Prostate gland (tissue), 2 donors: ENCODE data around the gene CARMIL1. TPM values are rescaled to one million over a fixed set of nuclear protein-coding genes. Genes with fewer than 3 reads are reported as not detected.

ENCODE experiments used
- DNase-seq: peaks from one replicate; pipeline ENCODE4 v3.0.0-alpha.2; 2019; ENCODE audit warnings: low spot score
- H3K27ac ChIP-seq, 2 donors: fragments of 200-600 bp; sonication (generic); 2 replicates each; pipeline ENCODE4 v1.5.1; 2017 to 2019
- H3K27me3 ChIP-seq: fragments of 200-600 bp; sonication (generic); replicated peaks from 2 replicates; pipeline ENCODE4 v1.5.1; 2019; ENCODE audit not compliant: insufficient read depth
- H3K36me3 ChIP-seq, 2 donors: fragments of 200-600 bp; sonication (generic); 1 replicate in 1 of 2; 2 replicates in 1 of 2; pipeline versions ENCODE4 v1.5.1 to v1.8.1; 2017 to 2019
- H3K4me1 ChIP-seq: fragments of 200-600 bp; sonication (generic); replicated peaks from 2 replicates; pipeline ENCODE4 v1.5.1; 2019
- H3K4me3 ChIP-seq, 2 donors: fragments of 200-600 bp; sonication (generic); 2 replicates each; pipeline ENCODE4 v1.5.1; 2017 to 2019
- H3K9me3 ChIP-seq: fragments of 200-600 bp; sonication (generic); 2 replicates; pipeline ENCODE4 v1.5.1; 2017
- POLR2A ChIP-seq: fragments of 450-650 bp; IDR thresholded peaks from one replicate; pipeline ENCODE4 v1.6.1; 2016; ENCODE audit warnings: antibody characterized with exemption, mild to moderate bottlenecking
- POLR2AphosphoS5 ChIP-seq: sonication (generic); formaldehyde crosslinking; IDR thresholded peaks from one replicate; pipeline ENCODE4 v1.6.1; 2017; ENCODE audit warnings: antibody characterized with exemption
- WGBS: methylation state at CpG from one replicate; pipeline ENCODE4 v1.1.5; 2018; 5-methylcytosine and 5-hydroxymethylcytosine counted together
- intact Hi-C: fragments of 100-400 bp; cut with DNase I; formaldehyde crosslinking; loops from one replicate; pipeline ENCODE4 v1.14.2; 2022
- total RNA-seq, 2 donors: library from RNA; depleted of rRNA; stranded (reverse); fragments of >200 nt; gene quantifications; one replicate each; pipeline ENCODE4 v1.1.0, GENCODE V29; 2016
- TF ChIP-seq, protein P1 (sequence below), 4 experiments: fragments of 200-600 bp in 2 of 4; fragments of 450-650 bp in 2 of 4; sonication (generic) in 2 of 4; IDR thresholded peaks; 1 replicate in 3 of 4; 2 replicates in 1 of 4; pipeline ENCODE4 v1.5.1; 2016 to 2019; ENCODE audit warnings: antibody characterized with exemption in 4 of 4, mild to moderate bottlenecking in 2 of 4, moderate library complexity in 2 of 4

CARMIL1 gene
- total RNA-seq, 2 donors from 2014 or later, result 12.9 to 71.7 TPM

- WGBS, result 84% methylated on average over 5 of the region's 5 CpGs
- DNase-seq, result no peak
- no peak overlapping the region for H3K4me3 ChIP-seq
- no peaks in the 10 kb centered on the region for H3K27me3 ChIP-seq
- H3K27ac ChIP-seq, result no peak overlapping the region
- intact Hi-C loops, result no loop called here
- no peaks in the 10 kb centered on the region for H3K36me3 ChIP-seq
- TF ChIP-seq, protein P1, sequence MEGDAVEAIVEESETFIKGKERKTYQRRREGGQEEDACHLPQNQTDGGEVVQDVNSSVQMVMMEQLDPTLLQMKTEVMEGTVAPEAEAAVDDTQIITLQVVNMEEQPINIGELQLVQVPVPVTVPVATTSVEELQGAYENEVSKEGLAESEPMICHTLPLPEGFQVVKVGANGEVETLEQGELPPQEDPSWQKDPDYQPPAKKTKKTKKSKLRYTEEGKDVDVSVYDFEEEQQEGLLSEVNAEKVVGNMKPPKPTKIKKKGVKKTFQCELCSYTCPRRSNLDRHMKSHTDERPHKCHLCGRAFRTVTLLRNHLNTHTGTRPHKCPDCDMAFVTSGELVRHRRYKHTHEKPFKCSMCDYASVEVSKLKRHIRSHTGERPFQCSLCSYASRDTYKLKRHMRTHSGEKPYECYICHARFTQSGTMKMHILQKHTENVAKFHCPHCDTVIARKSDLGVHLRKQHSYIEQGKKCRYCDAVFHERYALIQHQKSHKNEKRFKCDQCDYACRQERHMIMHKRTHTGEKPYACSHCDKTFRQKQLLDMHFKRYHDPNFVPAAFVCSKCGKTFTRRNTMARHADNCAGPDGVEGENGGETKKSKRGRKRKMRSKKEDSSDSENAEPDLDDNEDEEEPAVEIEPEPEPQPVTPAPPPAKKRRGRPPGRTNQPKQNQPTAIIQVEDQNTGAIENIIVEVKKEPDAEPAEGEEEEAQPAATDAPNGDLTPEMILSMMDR (IDR thresholded peaks at IDR 0.05), result no peak
- TF ChIP-seq POLR2A, result no peak
- no peak for TF ChIP-seq POLR2AphosphoS5
- H3K9me3 ChIP-seq, result no peaks in the 10 kb centered on the region
- peaks cover 4% of the 10 kb centered on the region for H3K4me1 ChIP-seq
Observed at GRCh38 chr6:25330796-25331685, 51.9 kb downstream of the CARMIL1 start.

DNA sequence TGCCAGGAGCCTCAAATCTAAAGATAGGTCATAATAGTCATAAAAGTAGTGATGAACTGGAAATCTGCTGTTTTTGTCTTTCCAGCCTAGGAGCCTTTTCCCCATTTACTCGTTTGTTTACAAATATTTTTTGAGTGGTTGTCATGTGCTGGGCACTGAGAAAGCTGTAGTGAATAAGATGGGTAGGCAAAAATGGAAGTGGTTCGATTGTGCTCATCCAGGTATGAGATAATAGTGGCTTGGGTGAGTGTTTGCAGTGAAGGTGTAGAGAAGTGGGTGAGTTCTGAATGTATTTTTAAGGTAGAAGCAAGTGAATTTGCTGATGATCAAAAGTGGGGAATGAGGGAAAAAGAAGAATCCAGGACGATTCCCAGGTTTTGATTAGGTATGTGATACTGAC lies 53.0 kb downstream of the CARMIL1 start:
- H3K4me1 ChIP-seq, result peaks cover 4% of the 10 kb centered on the region
- H3K36me3 ChIP-seq, result no peaks in the 10 kb centered on the region
- H3K9me3 ChIP-seq, result no peaks in the 10 kb centered on the region
- H3K4me3 ChIP-seq, result no peak overlapping the region
- DNase-seq, result no peak
- H3K27me3 ChIP-seq, result no peaks in the 10 kb centered on the region
- WGBS, result 78% methylated on average over 3 of the region's 3 CpGs
- TF ChIP-seq POLR2AphosphoS5, result no peak
- no peak for TF ChIP-seq POLR2A
- TF ChIP-seq, protein P1 (IDR thresholded peaks at IDR 0.05), result no peak
- intact Hi-C loops, result no loop called here
- H3K27ac ChIP-seq, result no peak overlapping the region

- Histone ChIP-seq H3K4me1 (peaks cover 4% of the 10 kb centered on the region), H3K27me3 (no peaks in the 10 kb centered on the region), H3K36me3 (no peaks in the 10 kb centered on the region), H3K9me3 (no peaks in the 10 kb centered on the region), H3K27ac (no peak overlapping the region), H3K4me3 (no peak overlapping the region)
- intact Hi-C loops, result no loop called here
- no peak for TF ChIP-seq POLR2AphosphoS5
- no peak for TF ChIP-seq POLR2A
- TF ChIP-seq, protein P1 (IDR thresholded peaks at IDR 0.05), result no peak
- 52% methylated on average over 5 of the region's 5 CpGs for whole genome bisulfite sequencing
- DNase-seq, result no peak
Observed at GRCh38 chr6:25332655-25333071, 53.5 kb downstream of the CARMIL1 start.

- Histone ChIP-seq H3K4me3 (no peak overlapping the region), H3K4me1 (peaks cover 4% of the 10 kb centered on the region), H3K27ac (no peak overlapping the region), H3K27me3 (no peaks in the 10 kb centered on the region), H3K36me3 (no peaks in the 10 kb centered on the region), H3K9me3 (no peaks in the 10 kb centered on the region)
- TF ChIP-seq, protein P1 (IDR thresholded peaks at IDR 0.05), result no peak
- TF ChIP-seq POLR2A (no peak), POLR2AphosphoS5 (no peak)
- intact Hi-C loops, result no loop called here
- no peak for DNase-seq
- 53% methylated on average over 3 of the region's 3 CpGs for WGBS
Observed at GRCh38 chr6:25333471-25333870, 54.3 kb downstream of the CARMIL1 start.

DNA sequence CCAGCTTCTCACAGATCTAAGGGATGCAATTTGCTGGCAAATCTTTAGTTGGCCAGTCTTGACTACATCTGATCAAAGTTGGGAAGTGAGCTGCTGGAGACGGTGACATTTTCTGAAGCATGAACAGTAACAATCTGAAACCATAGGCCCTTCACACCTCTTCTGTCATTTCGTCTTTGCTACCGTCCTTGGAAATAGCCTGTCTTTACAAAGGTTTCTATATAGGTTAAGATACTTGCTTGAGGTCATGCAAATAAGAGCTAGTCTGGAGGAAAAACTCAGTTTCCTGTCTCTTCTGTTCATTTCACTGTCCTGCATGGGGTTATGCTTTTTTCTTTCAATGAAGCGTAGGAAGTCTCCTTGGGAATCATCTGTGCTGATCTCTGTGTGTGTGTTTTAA lies 55.6 kb downstream of the CARMIL1 start:
- no peak overlapping the region for H3K4me3 ChIP-seq
- DNase-seq, result no peak
- no peaks in the 10 kb centered on the region for H3K36me3 ChIP-seq
- intact Hi-C loops, result no loop called here
- no peak for TF ChIP-seq POLR2A
- TF ChIP-seq POLR2AphosphoS5, result no peak
- TF ChIP-seq, protein P1 (IDR thresholded peaks at IDR 0.05), result no peak
- no peak overlapping the region for H3K27ac ChIP-seq
- H3K9me3 ChIP-seq, result no peaks in the 10 kb centered on the region
- H3K27me3 ChIP-seq, result no peaks in the 10 kb centered on the region
- WGBS, result 67% methylated on average over 4 of the region's 4 CpGs
- peaks cover 4% of the 10 kb centered on the region for H3K4me1 ChIP-seq
